Subcutaneous abdominal adipose tissue (tissue), 5 donors: ENCODE measurements around the gene C2orf76.

Experiments
- H3K27ac ChIP-seq: one replicate; pipeline ENCODE4 v1.7.0; 2013; ENCODE audit warnings: low read depth, mild to moderate bottlenecking, inconsistent platforms, low read length, moderate library complexity
- H3K27me3 ChIP-seq, 5 donors: one replicate each; pipeline ENCODE4 v1.7.0; 2013; ENCODE audit warnings: low read length in 5 of 5, inconsistent platforms in 1 of 5; ENCODE audit not compliant: control insufficient read depth in 5 of 5, insufficient read depth in 4 of 5
- H3K36me3 ChIP-seq, 5 donors: one replicate each; pipeline ENCODE4 v1.7.0; 2013; ENCODE audit warnings: low read length in 5 of 5; ENCODE audit not compliant: control insufficient read depth in 5 of 5, insufficient read depth in 5 of 5
- H3K4me1 ChIP-seq, 5 donors: one replicate each; pipeline ENCODE4 v1.7.0; 2013; ENCODE audit warnings: low read length in 5 of 5, mild to moderate bottlenecking in 3 of 5, moderate library complexity in 1 of 5; ENCODE audit not compliant: control insufficient read depth in 5 of 5, insufficient read depth in 5 of 5
- H3K4me3 ChIP-seq, 5 donors: one replicate each; pipeline ENCODE4 v1.7.0; 2013; ENCODE audit warnings: low read length in 5 of 5, low read depth in 1 of 5
- H3K9ac ChIP-seq, 5 donors: one replicate each; pipeline ENCODE4 v1.7.0; 2013; ENCODE audit warnings: low read length in 5 of 5, mild to moderate bottlenecking in 4 of 5, moderate library complexity in 3 of 5
- H3K9me3 ChIP-seq, 5 donors: one replicate each; pipeline ENCODE4 v1.7.0; 2013; ENCODE audit warnings: low read length in 5 of 5; ENCODE audit not compliant: control insufficient read depth in 5 of 5
- donor health status: healthy.
- donor health status: healthy.
- donor health status: healthy.
- donor health status: healthy.
- donor health status: healthy.

C2orf76 gene

DNA sequence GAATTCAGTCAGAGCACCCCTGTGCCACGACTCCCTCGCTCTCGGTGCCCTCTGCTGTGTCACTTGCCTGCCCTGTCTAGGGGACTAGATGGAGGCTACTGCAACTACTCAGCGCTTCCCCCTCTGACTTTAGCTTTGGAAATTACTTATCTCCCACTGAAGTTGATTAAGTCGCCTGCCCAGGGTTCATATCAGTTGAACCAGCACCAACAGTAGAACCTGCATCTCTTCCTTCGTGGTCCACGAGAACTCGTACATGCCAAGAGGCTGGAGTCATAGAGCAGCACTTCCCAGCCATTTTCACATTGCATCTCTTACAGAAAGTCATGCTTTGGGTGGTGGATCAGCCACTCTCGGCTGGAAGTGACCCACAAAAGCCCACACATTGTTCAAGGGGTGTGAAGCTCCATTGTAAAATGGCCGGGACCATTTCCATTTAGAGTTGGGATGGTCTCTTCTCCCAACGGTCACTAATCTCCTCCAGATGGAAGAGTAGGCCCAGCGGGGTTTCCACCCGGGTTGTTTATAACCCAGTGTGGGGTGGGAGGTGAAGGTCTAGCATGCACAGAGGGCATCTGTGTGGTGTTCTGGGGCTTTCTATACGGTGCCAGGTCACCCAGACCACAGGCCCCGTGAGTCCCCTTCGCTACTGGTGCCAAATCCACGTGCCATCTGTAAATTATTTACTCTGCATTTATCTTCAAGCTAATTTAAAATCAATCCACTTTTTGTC, 105.0 kb downstream of the C2orf76 start:
- H3K27ac ChIP-seq: no peak overlapping the region
- H3K36me3 ChIP-seq: peaks cover 0 to 29% (median 8%) of the 10 kb centered on the region in 5 donors

DNA sequence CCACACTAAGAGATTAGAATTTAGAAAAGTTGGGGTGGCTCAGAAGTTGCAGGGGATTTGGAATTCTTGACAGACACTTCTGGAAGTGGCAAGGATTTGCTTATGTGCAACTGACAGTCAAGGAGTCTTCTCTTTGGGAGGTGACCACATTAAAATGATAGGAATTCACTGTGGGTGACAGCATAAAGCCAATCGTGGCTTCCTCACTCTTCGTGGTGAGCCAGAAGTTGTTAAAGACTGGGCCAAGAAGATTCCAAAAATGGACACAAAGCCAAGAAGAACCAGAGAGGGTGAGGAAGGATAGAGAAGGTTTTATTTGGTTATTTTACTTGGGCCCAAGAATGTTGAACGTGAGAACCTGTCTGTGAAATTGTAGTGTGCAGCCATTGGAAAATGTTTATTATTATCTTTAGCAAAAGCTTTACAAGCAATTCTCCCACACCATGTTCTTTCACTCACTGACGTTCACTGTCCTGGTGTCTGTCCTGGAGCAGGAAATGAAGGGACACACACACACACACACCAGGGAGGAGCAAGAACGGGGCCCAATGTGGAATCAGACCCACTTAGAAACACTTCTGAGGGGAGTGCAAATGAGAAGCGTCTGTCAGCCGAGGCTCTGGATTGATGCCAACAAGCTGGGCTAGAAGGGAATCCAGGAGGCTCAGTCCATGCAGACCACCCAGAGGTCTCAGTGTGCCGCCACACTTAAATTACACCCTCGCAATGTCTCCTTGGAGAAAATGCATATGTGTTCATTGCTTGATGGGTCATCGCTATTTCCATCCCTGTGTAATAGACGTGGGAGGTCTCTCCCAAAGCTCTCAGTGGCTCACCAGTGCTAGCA, 105.8 kb downstream of the C2orf76 start:
- Histone ChIP-seq H3K9me3 (no peaks in the 10 kb centered on the region), H3K4me3 (no peak overlapping the region), H3K27me3 (no peaks in the 10 kb centered on the region), H3K36me3 (peaks cover 0 to 30% (median 8%) of the 10 kb centered on the region in 5 donors), H3K27ac (no peak overlapping the region), H3K9ac (no peak overlapping the region), H3K4me1 (peaks cover 0 to 21% (median 0%) of the 10 kb centered on the region in 5 donors)

More for the DNA sequence above, 105.0 kb downstream of the C2orf76 start:
- H3K9ac ChIP-seq: no peak overlapping the region
- H3K4me1 ChIP-seq: peaks cover 0 to 21% (median 0%) of the 10 kb centered on the region in 5 donors
- no peaks in the 10 kb centered on the region for H3K9me3 ChIP-seq
- no peak overlapping the region for H3K4me3 ChIP-seq
- no peaks in the 10 kb centered on the region for H3K27me3 ChIP-seq

DNA sequence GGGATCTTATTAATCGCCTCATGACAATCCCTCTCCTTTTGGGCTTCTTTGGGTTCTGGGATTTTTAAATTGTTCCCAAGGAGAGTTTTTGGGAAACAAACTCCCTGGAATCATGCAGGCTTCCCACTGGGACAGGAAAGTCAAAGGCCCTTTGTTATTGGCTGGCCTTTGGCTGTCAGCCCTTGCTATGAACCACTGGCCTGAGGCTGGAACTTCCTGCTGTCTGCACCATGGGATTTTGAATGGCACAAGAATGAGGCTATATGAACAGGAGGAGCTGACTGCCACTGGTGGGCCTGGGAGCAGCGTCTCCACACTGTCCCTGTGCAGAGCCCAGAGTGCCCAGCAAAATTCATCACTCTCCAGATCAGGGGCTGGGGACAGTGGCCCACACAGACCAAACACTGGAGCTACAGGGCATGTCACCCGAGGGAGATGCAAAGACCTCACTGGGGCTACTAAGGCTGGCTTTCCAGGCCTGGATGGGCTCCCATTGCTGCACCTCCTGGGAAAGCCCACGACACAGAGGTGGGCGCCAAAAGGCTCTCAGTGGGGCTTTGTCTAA, 107.3 kb downstream of the C2orf76 start:
- H3K27ac ChIP-seq: no peak overlapping the region

DNA sequence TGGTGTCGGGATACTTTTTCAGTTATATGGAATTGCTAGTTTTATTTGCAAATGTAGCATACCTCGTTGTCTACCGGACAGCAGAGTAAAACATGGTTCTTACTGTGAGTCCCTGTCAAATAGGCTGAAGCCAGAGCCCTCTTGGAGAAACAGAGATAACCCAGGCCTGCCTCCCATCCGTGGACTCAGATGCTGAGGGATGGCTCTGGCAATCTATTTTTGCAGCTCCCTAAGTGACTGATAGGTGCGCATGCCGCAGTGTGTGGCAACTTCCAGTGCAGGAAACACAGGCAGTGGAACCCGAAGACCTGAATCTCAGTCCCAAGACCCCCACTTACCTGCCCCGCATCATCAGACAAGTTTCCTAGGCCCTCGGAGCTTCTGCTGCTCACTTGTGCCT, 109.4 kb downstream of the C2orf76 start:
- Histone ChIP-seq H3K27ac (no peak overlapping the region), H3K36me3 (peaks cover 0 to 51% (median 10%) of the 10 kb centered on the region in 5 donors), H3K4me1 (peaks cover 0 to 8% (median 0%) of the 10 kb centered on the region in 5 donors)

More for the DNA sequence above, 107.3 kb downstream of the C2orf76 start:
- H3K27me3 ChIP-seq: no peaks in the 10 kb centered on the region
- peaks cover 0 to 21% (median 0%) of the 10 kb centered on the region in 5 donors for H3K4me1 ChIP-seq
- H3K4me3 ChIP-seq: no peak overlapping the region
- no peak overlapping the region for H3K9ac ChIP-seq
- no peaks in the 10 kb centered on the region for H3K9me3 ChIP-seq
- peaks cover 0 to 44% (median 16%) of the 10 kb centered on the region in 5 donors for H3K36me3 ChIP-seq

DNA sequence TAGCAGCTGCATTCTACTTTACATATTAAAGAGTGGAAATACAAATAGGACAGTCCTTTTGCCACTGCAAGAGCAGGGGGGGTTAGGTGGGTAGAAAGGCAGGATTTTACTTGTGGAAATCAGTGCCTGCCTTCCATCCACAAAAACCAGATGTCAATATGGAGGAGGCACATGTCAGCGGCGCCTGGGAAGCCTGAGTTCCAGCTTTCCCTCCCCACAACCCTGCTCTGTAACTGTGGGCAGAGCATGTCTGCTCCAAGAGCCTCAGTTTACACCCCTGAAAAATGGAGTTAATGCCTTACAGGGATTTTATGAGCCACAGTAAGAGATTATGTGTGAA, 110.1 kb downstream of the C2orf76 start:
- peaks cover 0 to 56% (median 15%) of the 10 kb centered on the region in 5 donors for H3K36me3 ChIP-seq
- H3K27ac ChIP-seq: no peak overlapping the region
- no peaks in the 10 kb centered on the region for H3K9me3 ChIP-seq
- no peak overlapping the region for H3K4me3 ChIP-seq
- peaks cover 0 to 8% (median 0%) of the 10 kb centered on the region in 5 donors for H3K4me1 ChIP-seq
- H3K9ac ChIP-seq: no peak overlapping the region
- no peaks in the 10 kb centered on the region for H3K27me3 ChIP-seq

More for the DNA sequence above, 109.4 kb downstream of the C2orf76 start:
- Histone ChIP-seq H3K27me3 (no peaks in the 10 kb centered on the region), H3K4me3 (no peak overlapping the region), H3K9ac (no peak overlapping the region), H3K9me3 (no peaks in the 10 kb centered on the region)

DNA sequence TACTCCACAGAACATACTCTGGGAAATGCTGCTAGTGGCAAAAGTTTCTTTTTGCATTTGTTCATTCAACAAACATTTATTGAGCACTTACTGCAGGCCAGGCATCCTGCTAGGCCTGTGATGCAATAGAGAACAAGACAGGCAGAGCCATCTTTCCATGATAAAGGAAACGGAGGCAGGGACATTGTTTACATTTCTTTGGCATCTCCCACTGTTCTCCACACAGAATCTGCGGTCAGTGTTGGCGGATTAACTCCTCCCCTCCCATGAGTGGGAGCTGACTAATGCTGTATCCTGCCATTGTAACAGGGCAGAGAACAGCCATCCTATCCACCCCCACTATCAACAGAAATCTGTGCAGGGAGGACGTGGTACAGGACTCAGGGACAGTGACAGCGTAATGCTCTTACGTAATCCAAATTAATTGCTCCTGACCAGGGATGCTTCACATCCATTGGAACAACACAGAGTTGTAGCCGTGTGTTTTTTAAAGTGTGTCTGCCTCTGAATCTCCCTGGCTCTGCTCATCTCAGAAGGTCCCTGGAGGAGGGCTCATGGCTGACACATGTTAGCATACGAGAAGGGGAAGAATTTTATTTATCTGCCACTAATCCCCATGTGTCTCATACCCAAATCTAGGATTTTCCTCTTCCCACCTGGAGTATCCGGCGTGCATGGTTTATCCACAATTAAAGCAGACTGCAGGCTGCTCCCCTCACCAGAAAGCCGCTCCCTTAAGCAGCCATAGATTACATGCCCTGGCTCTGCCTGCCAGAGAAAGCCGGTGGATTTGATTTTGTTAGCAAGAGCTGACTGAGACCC, 110.7 kb downstream of the C2orf76 start:
- Histone ChIP-seq H3K27ac (no peak overlapping the region), H3K4me1 (peaks cover 0 to 8% (median 0%) of the 10 kb centered on the region in 5 donors), H3K9me3 (no peaks in the 10 kb centered on the region), H3K36me3 (peaks cover 0 to 52% (median 16%) of the 10 kb centered on the region in 5 donors), H3K27me3 (no peaks in the 10 kb centered on the region), H3K4me3 (no peak overlapping the region), H3K9ac (no peak overlapping the region)

DNA sequence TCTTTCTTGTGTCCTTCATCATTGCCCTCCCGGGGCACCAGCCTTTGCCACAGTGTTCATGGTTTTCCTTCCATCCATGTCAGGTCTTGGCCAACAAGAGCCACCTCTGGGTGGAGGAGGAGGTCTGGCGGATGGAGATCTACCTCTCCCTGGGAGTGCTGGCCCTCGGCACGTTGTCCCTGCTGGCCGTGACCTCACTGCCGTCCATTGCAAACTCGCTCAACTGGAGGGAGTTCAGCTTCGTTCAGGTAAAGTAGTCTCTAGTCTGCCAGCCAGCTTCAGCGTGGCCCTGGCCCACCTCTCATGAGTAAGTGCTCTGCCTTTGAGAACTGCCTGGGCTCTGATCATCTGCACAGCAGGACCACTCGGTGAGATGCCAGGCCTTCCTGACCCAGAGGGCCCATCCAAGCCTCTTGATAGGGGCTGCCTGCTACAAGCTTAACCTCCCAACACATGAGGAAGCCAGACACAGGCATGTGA, 112.0 kb downstream of the C2orf76 start:
- H3K27ac ChIP-seq: no peak overlapping the region
- H3K4me1 ChIP-seq: peaks cover 0 to 12% (median 5%) of the 10 kb centered on the region in 5 donors
- no peak overlapping the region for H3K9ac ChIP-seq
- H3K27me3 ChIP-seq: no peaks in the 10 kb centered on the region
- H3K9me3 ChIP-seq: no peaks in the 10 kb centered on the region
- H3K36me3 ChIP-seq: peaks cover 0 to 61% (median 20%) of the 10 kb centered on the region in 5 donors
- H3K4me3 ChIP-seq: no peak overlapping the region

DNA sequence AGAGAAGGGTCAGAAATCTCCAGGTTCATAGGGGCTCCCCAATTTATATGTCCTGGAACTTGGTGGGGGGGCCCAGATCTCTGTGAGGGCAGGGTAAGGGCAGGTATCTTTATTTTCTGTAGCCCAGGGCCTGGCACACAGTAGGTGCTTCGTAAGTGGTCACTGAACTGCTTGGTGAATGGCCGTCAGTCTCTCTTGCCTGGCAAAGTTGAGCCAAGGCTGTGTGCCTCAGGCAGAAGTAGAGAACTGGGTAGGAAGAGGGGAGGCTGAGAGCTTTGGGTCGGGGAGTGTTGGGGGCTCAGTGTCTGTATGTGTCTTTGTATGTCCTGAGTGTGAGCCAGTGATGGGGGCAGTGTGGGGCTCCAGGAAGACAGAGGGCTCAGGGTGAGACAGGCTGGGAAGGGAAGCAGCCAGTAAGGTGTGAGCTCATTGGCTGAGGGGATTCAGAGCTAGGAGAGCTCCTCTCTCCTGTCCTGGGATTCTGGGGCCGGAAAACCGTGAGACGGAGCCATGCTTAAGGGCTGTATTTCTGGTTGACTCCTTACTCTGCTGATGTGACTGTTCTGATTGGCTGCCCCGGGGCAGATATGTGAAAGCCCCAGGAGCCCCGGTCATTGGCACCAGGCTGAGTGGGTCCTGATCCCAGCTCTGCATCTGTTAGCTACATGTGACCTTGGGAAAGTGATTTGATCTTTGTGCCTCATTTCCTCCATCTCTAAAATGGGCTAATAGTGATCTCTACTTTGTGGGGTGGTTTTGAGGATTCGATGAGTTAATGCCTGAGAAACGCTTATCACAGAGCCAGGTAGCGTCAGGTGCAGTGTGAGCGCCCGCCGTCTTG, 112.7 kb downstream of the C2orf76 start:
- Histone ChIP-seq H3K9me3 (no peaks in the 10 kb centered on the region), H3K9ac (no peak overlapping the region), H3K27ac (no peak overlapping the region), H3K4me1 (peaks cover 0 to 6% (median 3%) of the 10 kb centered on the region in 5 donors), H3K4me3 (no peak overlapping the region), H3K36me3 (peaks cover 0 to 67% (median 20%) of the 10 kb centered on the region in 5 donors), H3K27me3 (no peaks in the 10 kb centered on the region)
